SK-N-SH (cell line): Measurements from ENCODE around the gene MAB21L3. TPM values are rescaled to one million over a fixed set of nuclear protein-coding genes. Genes with fewer than 3 reads are reported as not detected.

Experiments
- CTCF ChIA-PET: fragments of 300-600, 350-600 bp; formaldehyde crosslinking; extraction: SDS; loops from one replicate; lab custom pipeline; 2021; lab: Yijun Ruan, JAX
- POLR2A ChIA-PET: fragments of 350-600 bp; sonication (Branson Sonifier 250); formaldehyde crosslinking; extraction: SDS; loops from one replicate; lab custom pipeline; 2020; ENCODE audit warnings: antibody characterized with exemption, inconsistent platforms; lab: Yijun Ruan, JAX
- DNase-seq: peaks from one replicate; pipeline ENCODE4 v3.0.0; 2012
- H2AFZ ChIP-seq: fragments of 200-600 bp; sonication (generic); 2 replicates; pipeline ENCODE4 v1.8.1; 2016; ENCODE audit warnings: antibody characterized with exemption, mild to moderate bottlenecking, low read depth
- H3F3A ChIP-seq: fragments of 200-600 bp; sonication (generic); replicated peaks from 2 replicates; pipeline ENCODE3; 2016; ENCODE audit warnings: antibody characterized with exemption, mild to moderate bottlenecking; ENCODE audit not compliant: insufficient read depth
- H3K27ac ChIP-seq, 2 experiments: fragments of 200-500 bp in 1 of 2; fragments of 200-600 bp in 1 of 2; sonication (Bioruptor generic) in 1 of 2; sonication (generic), shearing (Covaris generic) in 1 of 2; 2 replicates each; pipeline versions ENCODE4 v1.5.1 to v1.6.1; 2014 to 2016; ENCODE audit warnings: low read depth in 2 of 2, inconsistent platforms in 1 of 2, low read length in 1 of 2, mild to moderate bottlenecking in 1 of 2, mixed read lengths in 1 of 2
- H3K27me3 ChIP-seq: fragments of 200-600 bp; sonication (generic), shearing (Covaris generic); 2 replicates; pipeline ENCODE4 v1.6.1; 2016; ENCODE audit warnings: mixed run types; ENCODE audit not compliant: insufficient read depth
- H3K36me3 ChIP-seq, 2 experiments: fragments of 200-500 bp in 1 of 2; fragments of 200-600 bp in 1 of 2; sonication (Bioruptor generic) in 1 of 2; sonication (generic) in 1 of 2; replicated peaks in 1 of 2; 2 replicates each; pipeline versions ENCODE3 to v1.5.1; 2014 to 2016; ENCODE audit warnings: low read length in 1 of 2, mild to moderate bottlenecking in 1 of 2; ENCODE audit not compliant: insufficient read depth in 2 of 2, control insufficient read depth in 1 of 2
- H3K4me1 ChIP-seq, 2 experiments: fragments of 200-500 bp in 1 of 2; fragments of 200-600 bp in 1 of 2; sonication (Bioruptor generic) in 1 of 2; sonication (generic), shearing (Covaris generic) in 1 of 2; 2 replicates each; pipeline versions ENCODE4 v1.5.1 to v1.6.1; 2014 to 2016; ENCODE audit warnings: low read depth in 1 of 2, low read length in 1 of 2, mixed run types in 1 of 2; ENCODE audit not compliant: insufficient read depth in 2 of 2, control insufficient read depth in 1 of 2
- H3K4me2 ChIP-seq: fragments of 200-600 bp; sonication (generic), shearing (Covaris generic); 2 replicates; pipeline ENCODE4 v1.6.1; 2017; ENCODE audit warnings: mixed run types
- H3K4me3 ChIP-seq, 2 experiments: fragments of 200-500 bp in 1 of 2; fragments of 200-600 bp in 1 of 2; sonication (Bioruptor generic) in 1 of 2; sonication (generic), shearing (Covaris generic) in 1 of 2; 2 replicates each; pipeline versions ENCODE4 v1.5.1 to v1.8.1; 2014 to 2016; ENCODE audit warnings: low read depth in 2 of 2, inconsistent platforms in 1 of 2, low read length in 1 of 2, mild to moderate bottlenecking in 1 of 2, mixed read lengths in 1 of 2, moderate library complexity in 1 of 2
- H3K79me2 ChIP-seq: fragments of 200-600 bp; sonication (generic); 2 replicates; pipeline ENCODE4 v1.8.1; 2017; ENCODE audit warnings: mild to moderate bottlenecking; ENCODE audit not compliant: insufficient read depth
- H3K9ac ChIP-seq: fragments of 200-600 bp; sonication (generic); 2 replicates; pipeline ENCODE4 v1.6.1; 2017; ENCODE audit warnings: mixed run types
- H3K9me2 ChIP-seq: fragments of 200-600 bp; sonication (generic); 2 replicates; pipeline ENCODE4 v1.6.1; 2017; ENCODE audit warnings: mixed run types
- H3K9me3 ChIP-seq: fragments of 200-600 bp; sonication (generic); 2 replicates; pipeline ENCODE4 v1.6.1; 2017; ENCODE audit warnings: mixed run types, mild to moderate bottlenecking, moderate library complexity
- H4K20me1 ChIP-seq: fragments of 200-600 bp; sonication (generic); 2 replicates; pipeline ENCODE4 v1.6.1; 2017; ENCODE audit warnings: mild to moderate bottlenecking, mixed run types; ENCODE audit not compliant: insufficient read depth
- EP300 ChIP-seq, 2 experiments: IDR thresholded peaks; 2 replicates each; pipeline versions ENCODE4 v1.4.0 to v1.6.1; 2012; ENCODE audit warnings: borderline replicate concordance in 1 of 2, low read depth in 1 of 2, low read length in 1 of 2
- FOSL2 ChIP-seq: IDR thresholded peaks from 2 replicates; pipeline ENCODE4 v1.4.0; 2012; ENCODE audit warnings: low read depth, mild to moderate bottlenecking, moderate library complexity, borderline replicate concordance
- GABPA ChIP-seq: IDR thresholded peaks from 2 replicates; pipeline ENCODE4 v1.4.0; 2012; ENCODE audit warnings: low read depth, mild to moderate bottlenecking
- YY1 ChIP-seq: IDR thresholded peaks from 2 replicates; pipeline ENCODE4 v1.4.0; 2012; ENCODE audit warnings: low read depth, mild to moderate bottlenecking
- WGBS: methylation state at CpG from one replicate; pipeline ENCODE4 v1.1.6; 2017; ENCODE audit warnings: low lambda C conversion rate; 5-methylcytosine and 5-hydroxymethylcytosine counted together
- polyA plus RNA-seq, 3 experiments: library from polyadenylated mRNA; depleted of rRNA; stranded (reverse); fragments of >200 nt; gene quantifications; 2 replicates each; pipeline ENCODE4 v1.2.3, GENCODE V29; 2012
- TF ChIP-seq, protein P1 (sequence below): IDR thresholded peaks from 2 replicates; pipeline ENCODE4 v1.6.1; 2012; ENCODE audit warnings: mild to moderate bottlenecking, low read depth, low read length, moderate library complexity
- TF ChIP-seq, protein P2 (sequence below): fragments of 200-600 bp; sonication (generic); IDR thresholded peaks from 2 replicates; pipeline ENCODE4 v1.6.1; 2017; ENCODE audit warnings: antibody characterized with exemption, mild to moderate bottlenecking, moderate library complexity
- TF ChIP-seq, protein P3 (sequence below): fragments of 150-350 bp; IDR thresholded peaks from 2 replicates; pipeline ENCODE4 v1.6.1; 2016; ENCODE audit warnings: mild to moderate bottlenecking, low read depth, low read length

Gene MAB21L3
- polyA plus RNA-seq, 1 of the 3 experiments (the other 2 are of a cell fraction): not detected

DNA sequence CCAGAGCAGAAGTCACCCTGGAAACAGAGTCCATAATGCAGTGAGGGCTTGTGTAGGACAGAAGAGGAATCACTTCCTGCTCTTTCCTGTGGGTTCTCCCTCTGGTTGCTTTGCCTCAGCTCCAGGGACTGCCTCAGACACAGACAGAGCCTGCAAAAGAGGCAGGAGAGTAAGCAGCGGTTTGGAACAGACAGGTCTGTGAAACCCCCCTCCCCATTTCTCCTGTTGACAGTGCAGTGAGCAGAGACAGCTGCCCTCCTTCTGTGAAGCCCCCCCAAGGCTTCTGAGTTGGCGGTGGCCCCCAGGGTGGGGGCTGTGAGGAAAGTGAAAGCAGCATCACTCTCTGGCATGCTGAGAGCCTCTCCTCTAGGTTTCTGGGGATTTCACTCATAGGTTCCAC is 53.0 kb downstream of the MAB21L3 start (continued):
- TF ChIP-seq, protein P1, sequence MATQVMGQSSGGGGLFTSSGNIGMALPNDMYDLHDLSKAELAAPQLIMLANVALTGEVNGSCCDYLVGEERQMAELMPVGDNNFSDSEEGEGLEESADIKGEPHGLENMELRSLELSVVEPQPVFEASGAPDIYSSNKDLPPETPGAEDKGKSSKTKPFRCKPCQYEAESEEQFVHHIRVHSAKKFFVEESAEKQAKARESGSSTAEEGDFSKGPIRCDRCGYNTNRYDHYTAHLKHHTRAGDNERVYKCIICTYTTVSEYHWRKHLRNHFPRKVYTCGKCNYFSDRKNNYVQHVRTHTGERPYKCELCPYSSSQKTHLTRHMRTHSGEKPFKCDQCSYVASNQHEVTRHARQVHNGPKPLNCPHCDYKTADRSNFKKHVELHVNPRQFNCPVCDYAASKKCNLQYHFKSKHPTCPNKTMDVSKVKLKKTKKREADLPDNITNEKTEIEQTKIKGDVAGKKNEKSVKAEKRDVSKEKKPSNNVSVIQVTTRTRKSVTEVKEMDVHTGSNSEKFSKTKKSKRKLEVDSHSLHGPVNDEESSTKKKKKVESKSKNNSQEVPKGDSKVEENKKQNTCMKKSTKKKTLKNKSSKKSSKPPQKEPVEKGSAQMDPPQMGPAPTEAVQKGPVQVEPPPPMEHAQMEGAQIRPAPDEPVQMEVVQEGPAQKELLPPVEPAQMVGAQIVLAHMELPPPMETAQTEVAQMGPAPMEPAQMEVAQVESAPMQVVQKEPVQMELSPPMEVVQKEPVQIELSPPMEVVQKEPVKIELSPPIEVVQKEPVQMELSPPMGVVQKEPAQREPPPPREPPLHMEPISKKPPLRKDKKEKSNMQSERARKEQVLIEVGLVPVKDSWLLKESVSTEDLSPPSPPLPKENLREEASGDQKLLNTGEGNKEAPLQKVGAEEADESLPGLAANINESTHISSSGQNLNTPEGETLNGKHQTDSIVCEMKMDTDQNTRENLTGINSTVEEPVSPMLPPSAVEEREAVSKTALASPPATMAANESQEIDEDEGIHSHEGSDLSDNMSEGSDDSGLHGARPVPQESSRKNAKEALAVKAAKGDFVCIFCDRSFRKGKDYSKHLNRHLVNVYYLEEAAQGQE: no peak

DNA sequence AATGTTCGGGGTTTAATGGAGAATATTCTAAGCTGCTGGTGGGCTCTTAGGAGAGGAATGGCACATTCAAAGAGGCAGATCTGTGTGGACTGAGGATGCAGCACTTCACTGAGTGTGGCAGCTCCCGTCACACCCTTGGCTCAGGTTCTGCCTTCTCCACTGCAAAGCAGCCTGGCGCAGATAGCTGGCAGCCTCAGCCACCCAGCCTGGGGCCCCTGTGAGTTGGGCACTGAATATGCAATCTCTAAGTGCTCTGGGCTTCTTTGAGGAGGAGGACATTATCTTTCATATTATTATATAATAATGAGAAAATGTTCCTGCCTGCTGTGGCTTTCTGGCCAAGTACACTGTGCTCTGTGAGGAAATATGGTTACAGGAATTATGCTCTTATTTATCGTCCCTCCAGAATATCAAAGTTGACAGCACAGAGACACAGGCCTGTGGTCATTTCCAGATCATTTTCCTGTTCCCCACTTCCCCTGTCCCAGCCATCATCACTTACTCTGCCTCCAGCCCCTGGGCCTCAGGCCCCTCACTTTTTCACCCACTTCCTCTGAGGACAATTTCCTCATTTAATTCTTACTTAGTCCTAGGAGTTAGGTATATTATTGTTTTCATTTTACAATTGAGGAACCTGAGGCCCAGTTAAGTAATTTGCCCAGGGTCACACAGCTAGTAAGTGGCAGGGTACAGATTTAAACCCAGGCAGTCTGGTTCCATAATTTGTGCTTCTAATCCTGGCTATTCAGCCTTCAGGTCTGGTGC is 53.6 kb downstream of the MAB21L3 start:
- Histone ChIP-seq H3K27ac (peak overlapping the region in 1 of 2 experiments; percentile 69; a peak in 2 of 4 replicates), H2AFZ (no peak overlapping the region), H3F3A (no peaks in the 10 kb centered on the region), H3K4me3 (no peak overlapping the region), H3K27me3 (no peaks in the 10 kb centered on the region), H3K4me1 (peaks cover 0 to 26% of the 10 kb centered on the region in 2 experiments; a peak in 1 of 4 replicates), H4K20me1 (no peaks in the 10 kb centered on the region), H3K9ac (no peak overlapping the region), H3K9me2 (no peaks in the 10 kb centered on the region), H3K9me3 (no peaks in the 10 kb centered on the region), H3K36me3 (no peaks in the 10 kb centered on the region), H3K79me2 (no peaks in the 10 kb centered on the region), H3K4me2 (no peak overlapping the region)
- 51% methylated on average over 2 of the region's 4 CpGs for WGBS
- POLR2A ChIA-PET: interaction anchor here (1.1 kb wide), 1 partner anchor 11 kb away, joined by 3 read pairs; no protein-coding TSS in a partner anchor
- DNase-seq: peak; percentile 55
- CTCF ChIA-PET: interaction anchor here (1.2 to 5.1 kb wide), 5 partner anchors 12 to 320 kb away, joined by 3 to 25 read pairs (median 16); no protein-coding TSS in a partner anchor
- TF ChIP-seq GABPA: no peak
- no peak for TF ChIP-seq FOSL2
- no peak for TF ChIP-seq YY1
- TF ChIP-seq, protein P2, sequence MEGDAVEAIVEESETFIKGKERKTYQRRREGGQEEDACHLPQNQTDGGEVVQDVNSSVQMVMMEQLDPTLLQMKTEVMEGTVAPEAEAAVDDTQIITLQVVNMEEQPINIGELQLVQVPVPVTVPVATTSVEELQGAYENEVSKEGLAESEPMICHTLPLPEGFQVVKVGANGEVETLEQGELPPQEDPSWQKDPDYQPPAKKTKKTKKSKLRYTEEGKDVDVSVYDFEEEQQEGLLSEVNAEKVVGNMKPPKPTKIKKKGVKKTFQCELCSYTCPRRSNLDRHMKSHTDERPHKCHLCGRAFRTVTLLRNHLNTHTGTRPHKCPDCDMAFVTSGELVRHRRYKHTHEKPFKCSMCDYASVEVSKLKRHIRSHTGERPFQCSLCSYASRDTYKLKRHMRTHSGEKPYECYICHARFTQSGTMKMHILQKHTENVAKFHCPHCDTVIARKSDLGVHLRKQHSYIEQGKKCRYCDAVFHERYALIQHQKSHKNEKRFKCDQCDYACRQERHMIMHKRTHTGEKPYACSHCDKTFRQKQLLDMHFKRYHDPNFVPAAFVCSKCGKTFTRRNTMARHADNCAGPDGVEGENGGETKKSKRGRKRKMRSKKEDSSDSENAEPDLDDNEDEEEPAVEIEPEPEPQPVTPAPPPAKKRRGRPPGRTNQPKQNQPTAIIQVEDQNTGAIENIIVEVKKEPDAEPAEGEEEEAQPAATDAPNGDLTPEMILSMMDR: no peak
- TF ChIP-seq, protein P3, sequence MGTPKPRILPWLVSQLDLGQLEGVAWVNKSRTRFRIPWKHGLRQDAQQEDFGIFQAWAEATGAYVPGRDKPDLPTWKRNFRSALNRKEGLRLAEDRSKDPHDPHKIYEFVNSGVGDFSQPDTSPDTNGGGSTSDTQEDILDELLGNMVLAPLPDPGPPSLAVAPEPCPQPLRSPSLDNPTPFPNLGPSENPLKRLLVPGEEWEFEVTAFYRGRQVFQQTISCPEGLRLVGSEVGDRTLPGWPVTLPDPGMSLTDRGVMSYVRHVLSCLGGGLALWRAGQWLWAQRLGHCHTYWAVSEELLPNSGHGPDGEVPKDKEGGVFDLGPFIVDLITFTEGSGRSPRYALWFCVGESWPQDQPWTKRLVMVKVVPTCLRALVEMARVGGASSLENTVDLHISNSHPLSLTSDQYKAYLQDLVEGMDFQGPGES: no peak
- no peak for TF ChIP-seq EP300 (IDR thresholded peaks at IDR 0.05; ENCODE audit: borderline replicate concordance in 1 of 2, low read depth in 1 of 2, low read length in 1 of 2)
